Fibroblast of lung (primary cell): ENCODE data around the gene PPIL4.

Source experiments
- CTCF ChIP-seq, 2 donors: IDR thresholded peaks in 1 of 2; conservative IDR thresholded peaks in 1 of 2; 1 replicate in 1 of 2; 2 replicates in 1 of 2; pipeline ENCODE4 v1.5.1; 2011 to 2012; ENCODE audit warnings: low read length in 2 of 2, control low read depth in 1 of 2, inconsistent platforms in 1 of 2, low read depth in 1 of 2, mild to moderate bottlenecking in 1 of 2
- EZH2 ChIP-seq: IDR thresholded peaks from 2 replicates; pipeline ENCODE4 v1.5.1; 2012; ENCODE audit warnings: low read length, control low read depth, mild to moderate bottlenecking; ENCODE audit errors: missing control alignments

GRCh38 chr6:149558029-149558428, 12.2 kb upstream of the PPIL4 start:
- TF ChIP-seq CTCF (conservative IDR thresholded peaks at IDR 0.05 in 1 of 2, IDR thresholded peaks at IDR 0.05 in 1 of 2; ENCODE audit: low read depth in 1 of 2, low read length in 2 of 2) (no peak), EZH2 (no peak)
